ENCODE data around the gene NACC2.

DNA sequence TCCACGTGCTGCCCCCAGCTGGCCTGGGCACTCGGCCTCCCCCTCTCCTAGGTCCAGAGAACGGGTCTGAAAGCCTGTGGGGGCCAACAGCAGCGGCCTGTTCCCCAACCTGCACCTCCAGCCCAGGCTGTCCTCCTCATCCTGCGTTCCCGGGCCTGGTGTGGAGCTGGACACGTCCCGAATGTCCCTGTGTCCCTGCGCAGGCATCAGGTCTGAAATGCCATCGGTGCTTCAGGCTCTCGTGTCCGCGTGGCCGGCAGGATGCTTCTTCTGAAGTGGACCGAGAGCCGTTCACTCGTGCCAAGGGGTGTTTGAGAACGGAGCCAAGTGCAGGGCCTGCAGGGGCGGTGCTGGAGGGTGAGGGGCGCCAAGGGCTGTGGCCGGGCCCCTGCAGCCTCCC, 109.2 kb downstream of the NACC2 start:
- TF ChIP-seq, protein P1, sequence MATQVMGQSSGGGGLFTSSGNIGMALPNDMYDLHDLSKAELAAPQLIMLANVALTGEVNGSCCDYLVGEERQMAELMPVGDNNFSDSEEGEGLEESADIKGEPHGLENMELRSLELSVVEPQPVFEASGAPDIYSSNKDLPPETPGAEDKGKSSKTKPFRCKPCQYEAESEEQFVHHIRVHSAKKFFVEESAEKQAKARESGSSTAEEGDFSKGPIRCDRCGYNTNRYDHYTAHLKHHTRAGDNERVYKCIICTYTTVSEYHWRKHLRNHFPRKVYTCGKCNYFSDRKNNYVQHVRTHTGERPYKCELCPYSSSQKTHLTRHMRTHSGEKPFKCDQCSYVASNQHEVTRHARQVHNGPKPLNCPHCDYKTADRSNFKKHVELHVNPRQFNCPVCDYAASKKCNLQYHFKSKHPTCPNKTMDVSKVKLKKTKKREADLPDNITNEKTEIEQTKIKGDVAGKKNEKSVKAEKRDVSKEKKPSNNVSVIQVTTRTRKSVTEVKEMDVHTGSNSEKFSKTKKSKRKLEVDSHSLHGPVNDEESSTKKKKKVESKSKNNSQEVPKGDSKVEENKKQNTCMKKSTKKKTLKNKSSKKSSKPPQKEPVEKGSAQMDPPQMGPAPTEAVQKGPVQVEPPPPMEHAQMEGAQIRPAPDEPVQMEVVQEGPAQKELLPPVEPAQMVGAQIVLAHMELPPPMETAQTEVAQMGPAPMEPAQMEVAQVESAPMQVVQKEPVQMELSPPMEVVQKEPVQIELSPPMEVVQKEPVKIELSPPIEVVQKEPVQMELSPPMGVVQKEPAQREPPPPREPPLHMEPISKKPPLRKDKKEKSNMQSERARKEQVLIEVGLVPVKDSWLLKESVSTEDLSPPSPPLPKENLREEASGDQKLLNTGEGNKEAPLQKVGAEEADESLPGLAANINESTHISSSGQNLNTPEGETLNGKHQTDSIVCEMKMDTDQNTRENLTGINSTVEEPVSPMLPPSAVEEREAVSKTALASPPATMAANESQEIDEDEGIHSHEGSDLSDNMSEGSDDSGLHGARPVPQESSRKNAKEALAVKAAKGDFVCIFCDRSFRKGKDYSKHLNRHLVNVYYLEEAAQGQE (IDR thresholded peaks at IDR 0.05), result no peak
- TF ChIP-seq, protein P2, sequence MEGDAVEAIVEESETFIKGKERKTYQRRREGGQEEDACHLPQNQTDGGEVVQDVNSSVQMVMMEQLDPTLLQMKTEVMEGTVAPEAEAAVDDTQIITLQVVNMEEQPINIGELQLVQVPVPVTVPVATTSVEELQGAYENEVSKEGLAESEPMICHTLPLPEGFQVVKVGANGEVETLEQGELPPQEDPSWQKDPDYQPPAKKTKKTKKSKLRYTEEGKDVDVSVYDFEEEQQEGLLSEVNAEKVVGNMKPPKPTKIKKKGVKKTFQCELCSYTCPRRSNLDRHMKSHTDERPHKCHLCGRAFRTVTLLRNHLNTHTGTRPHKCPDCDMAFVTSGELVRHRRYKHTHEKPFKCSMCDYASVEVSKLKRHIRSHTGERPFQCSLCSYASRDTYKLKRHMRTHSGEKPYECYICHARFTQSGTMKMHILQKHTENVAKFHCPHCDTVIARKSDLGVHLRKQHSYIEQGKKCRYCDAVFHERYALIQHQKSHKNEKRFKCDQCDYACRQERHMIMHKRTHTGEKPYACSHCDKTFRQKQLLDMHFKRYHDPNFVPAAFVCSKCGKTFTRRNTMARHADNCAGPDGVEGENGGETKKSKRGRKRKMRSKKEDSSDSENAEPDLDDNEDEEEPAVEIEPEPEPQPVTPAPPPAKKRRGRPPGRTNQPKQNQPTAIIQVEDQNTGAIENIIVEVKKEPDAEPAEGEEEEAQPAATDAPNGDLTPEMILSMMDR (IDR thresholded peaks at IDR 0.05; ENCODE audit: low read depth, low read length, missing input control), result no peak
- TF ChIP-seq EGR1 (IDR thresholded peaks at IDR 0.05; ENCODE audit: low read depth in 2 of 2) (no peak), YY1 (IDR thresholded peaks at IDR 0.05) (no peak), TAF1 (conservative IDR thresholded peaks at IDR 0.05) (no peak), HNF4G (IDR thresholded peaks at IDR 0.05) (no peak), GABPA (IDR thresholded peaks at IDR 0.05 in 1 of 2, conservative IDR thresholded peaks at IDR 0.05 in 1 of 2) (no peak), RXRA (IDR thresholded peaks at IDR 0.05) (no peak), RAD21 (IDR thresholded peaks at IDR 0.05) (no peak), FOXA1 (IDR thresholded peaks at IDR 0.05) (no peak), HNF4A (conservative IDR thresholded peaks at IDR 0.05) (no peak)
- TF ChIP-seq, protein P3, sequence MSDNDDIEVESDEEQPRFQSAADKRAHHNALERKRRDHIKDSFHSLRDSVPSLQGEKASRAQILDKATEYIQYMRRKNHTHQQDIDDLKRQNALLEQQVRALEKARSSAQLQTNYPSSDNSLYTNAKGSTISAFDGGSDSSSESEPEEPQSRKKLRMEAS (IDR thresholded peaks at IDR 0.05), result no peak
- TF ChIP-seq, protein P4, sequence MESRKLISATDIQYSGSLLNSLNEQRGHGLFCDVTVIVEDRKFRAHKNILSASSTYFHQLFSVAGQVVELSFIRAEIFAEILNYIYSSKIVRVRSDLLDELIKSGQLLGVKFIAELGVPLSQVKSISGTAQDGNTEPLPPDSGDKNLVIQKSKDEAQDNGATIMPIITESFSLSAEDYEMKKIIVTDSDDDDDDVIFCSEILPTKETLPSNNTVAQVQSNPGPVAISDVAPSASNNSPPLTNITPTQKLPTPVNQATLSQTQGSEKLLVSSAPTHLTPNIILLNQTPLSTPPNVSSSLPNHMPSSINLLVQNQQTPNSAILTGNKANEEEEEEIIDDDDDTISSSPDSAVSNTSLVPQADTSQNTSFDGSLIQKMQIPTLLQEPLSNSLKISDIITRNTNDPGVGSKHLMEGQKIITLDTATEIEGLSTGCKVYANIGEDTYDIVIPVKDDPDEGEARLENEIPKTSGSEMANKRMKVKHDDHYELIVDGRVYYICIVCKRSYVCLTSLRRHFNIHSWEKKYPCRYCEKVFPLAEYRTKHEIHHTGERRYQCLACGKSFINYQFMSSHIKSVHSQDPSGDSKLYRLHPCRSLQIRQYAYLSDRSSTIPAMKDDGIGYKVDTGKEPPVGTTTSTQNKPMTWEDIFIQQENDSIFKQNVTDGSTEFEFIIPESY (IDR thresholded peaks at IDR 0.05), result no peak
- TF ChIP-seq, protein P5, sequence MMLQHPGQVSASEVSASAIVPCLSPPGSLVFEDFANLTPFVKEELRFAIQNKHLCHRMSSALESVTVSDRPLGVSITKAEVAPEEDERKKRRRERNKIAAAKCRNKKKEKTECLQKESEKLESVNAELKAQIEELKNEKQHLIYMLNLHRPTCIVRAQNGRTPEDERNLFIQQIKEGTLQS (IDR thresholded peaks at IDR 0.05), result no peak

Data from liver (tissue), 3 donors.